HG03280 (cell line): ENCODE results near the gene PTPRA.

Experiments used
- ATAC-seq: cut with Tn5 transposase; IDR thresholded peaks from one replicate; pipeline ENCODE4 v1.9.1; 2021; ENCODE audit warnings: mild to moderate bottlenecking, moderate library complexity; ENCODE audit not compliant: unreplicated experiment

Gene PTPRA

DNA sequence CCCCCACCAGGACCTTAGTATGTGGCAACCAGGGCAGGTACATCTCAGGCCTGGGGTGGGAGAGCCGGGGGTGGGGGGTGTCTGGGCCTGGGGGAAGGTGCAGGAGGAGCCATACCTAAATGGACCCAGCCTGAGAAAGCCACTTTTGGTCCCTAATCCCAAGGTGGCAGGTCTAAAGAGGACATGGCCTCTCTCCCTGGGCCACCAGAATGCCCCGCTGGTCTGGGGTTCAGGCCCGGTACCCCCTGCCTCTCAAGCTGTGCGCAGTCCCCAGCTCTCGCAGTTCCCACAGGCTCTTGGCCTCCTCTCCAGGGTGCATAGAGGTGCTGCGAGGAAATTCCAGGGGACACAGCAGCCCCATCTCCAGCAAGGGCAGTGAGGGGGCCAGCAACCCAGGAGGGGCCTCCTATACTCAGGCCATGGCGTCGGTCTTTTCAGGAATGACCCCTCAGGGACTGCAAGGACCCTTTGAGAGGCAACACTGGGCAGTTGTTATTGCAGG lies 212.3 kb downstream of the PTPRA start:
- ATAC-seq: no peak

DNA sequence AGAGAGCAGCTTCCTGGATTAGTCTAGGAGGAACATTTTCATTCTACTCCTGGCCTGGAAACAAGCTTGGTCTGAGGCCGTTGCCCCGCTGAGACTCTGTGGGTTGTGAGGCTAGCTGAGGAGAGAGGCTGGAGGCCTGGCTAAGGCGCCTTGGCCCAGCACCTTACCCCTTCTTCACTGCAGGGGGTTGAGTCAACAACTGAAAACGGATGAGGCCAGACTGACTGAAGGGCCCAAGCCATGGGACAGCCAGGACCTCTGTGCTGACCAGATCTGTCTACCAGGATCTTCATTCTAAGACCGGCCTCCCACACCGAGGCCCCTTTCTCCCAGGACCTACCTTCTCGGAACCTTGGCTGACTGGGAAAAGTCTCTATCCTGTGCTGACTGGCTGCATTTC lies 214.8 kb downstream of the PTPRA start:
- no peak for ATAC-seq
